ENCODE results near the gene SMURF1. TPM values are rescaled to one million over a fixed set of nuclear protein-coding genes. Genes with fewer than 3 reads are reported as not detected.

Gene SMURF1
- total RNA-seq, 1 donor from 2014 or later, result 22.1 TPM

DNA sequence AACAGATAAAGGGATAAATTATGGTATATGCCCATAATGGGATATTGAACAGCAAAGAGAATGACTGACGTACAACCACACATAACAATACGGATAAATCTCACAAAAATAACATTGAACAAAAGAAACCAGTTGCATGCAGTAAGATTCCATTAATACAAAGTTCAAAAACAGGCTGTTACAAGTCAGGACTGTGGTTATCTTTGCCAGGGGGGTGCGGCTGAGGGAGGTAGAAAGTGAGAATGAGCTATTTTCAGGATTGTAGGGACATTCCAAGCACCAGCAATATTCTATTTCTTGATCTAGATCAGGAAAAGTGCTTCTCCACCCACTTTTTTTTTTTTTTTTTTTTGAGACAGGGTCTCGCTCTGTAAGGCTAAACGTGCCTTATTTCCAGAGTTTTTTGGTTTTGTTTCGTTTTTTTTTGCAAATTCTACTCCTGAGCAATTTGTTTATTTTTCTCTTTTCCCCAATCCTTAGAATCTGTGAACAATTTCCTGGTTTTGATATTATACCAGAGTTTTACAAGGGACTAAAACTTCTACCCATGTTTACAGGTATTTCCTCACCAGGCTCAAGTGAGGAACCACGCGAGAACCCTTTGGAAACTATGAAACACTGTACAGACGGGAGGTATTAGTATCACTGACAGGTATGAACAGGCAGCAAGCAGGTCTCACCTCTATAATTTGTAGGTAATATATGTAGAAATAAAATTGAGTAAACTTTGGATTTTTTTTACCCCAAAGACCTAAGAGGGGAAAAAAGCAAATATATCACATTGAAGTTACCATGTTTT, 9.9 kb downstream of the SMURF1 start:
- TF ChIP-seq, protein P1, sequence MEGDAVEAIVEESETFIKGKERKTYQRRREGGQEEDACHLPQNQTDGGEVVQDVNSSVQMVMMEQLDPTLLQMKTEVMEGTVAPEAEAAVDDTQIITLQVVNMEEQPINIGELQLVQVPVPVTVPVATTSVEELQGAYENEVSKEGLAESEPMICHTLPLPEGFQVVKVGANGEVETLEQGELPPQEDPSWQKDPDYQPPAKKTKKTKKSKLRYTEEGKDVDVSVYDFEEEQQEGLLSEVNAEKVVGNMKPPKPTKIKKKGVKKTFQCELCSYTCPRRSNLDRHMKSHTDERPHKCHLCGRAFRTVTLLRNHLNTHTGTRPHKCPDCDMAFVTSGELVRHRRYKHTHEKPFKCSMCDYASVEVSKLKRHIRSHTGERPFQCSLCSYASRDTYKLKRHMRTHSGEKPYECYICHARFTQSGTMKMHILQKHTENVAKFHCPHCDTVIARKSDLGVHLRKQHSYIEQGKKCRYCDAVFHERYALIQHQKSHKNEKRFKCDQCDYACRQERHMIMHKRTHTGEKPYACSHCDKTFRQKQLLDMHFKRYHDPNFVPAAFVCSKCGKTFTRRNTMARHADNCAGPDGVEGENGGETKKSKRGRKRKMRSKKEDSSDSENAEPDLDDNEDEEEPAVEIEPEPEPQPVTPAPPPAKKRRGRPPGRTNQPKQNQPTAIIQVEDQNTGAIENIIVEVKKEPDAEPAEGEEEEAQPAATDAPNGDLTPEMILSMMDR (conservative IDR thresholded peaks at IDR 0.05), result no peak
- no peak for DNase-seq (ENCODE audit: extremely low spot score, unreplicated experiment)
- H3K4me1 Mint-ChIP-seq (ENCODE audit: unreplicated experiment), result peaks cover 47% of the 10 kb centered on the region
- peaks cover 4% of the 10 kb centered on the region for H3K36me3 Mint-ChIP-seq
- H3K4me3 Mint-ChIP-seq, result peak overlapping the region; percentile 21
- H3K27me3 Mint-ChIP-seq, result no peaks in the 10 kb centered on the region
- H3K27ac Mint-ChIP-seq, result peak overlapping the region; percentile 54
- H3K9me3 Mint-ChIP-seq, result no peaks in the 10 kb centered on the region

DNA sequence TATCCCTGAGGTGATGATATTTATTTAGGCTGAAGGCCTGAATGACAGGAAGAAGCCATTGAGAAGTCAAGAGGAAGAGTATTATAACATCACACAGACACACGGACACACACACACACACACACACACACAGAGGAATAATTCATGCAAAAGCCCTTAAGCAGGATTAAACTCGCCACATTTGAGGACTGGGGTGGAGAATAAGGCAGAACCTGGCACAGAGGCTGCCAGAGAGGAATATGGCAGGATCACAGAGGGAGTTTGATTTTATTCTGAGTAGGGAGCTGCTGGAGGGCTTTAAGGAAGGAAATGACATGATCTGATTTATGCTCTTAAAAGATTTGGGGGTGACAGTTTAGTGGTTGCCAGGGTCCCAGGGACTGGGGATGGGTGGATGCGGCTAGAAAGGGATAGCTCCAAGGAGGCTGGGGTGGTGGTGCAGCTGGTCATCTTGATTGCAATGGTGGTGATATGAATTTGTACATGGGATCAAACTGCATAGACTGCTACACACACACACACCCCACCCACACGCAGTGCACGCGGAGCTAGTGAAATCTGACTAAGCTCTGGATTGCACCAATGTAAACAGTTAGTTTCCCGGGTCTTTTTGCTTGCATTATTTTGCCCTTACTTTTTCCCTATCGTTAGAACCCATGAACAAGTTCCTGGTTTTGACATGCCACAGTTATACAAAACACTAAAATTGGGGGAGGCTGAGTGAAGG, 11.2 kb downstream of the SMURF1 start:
- TF ChIP-seq, protein P1 (conservative IDR thresholded peaks at IDR 0.05), result no peak
- no peaks in the 10 kb centered on the region for H3K9me3 Mint-ChIP-seq
- peaks cover 35% of the 10 kb centered on the region for H3K4me1 Mint-ChIP-seq (ENCODE audit: unreplicated experiment)
- peaks cover 4% of the 10 kb centered on the region for H3K36me3 Mint-ChIP-seq
- no peak for DNase-seq (ENCODE audit: extremely low spot score, unreplicated experiment)
- no peaks in the 10 kb centered on the region for H3K27me3 Mint-ChIP-seq
- H3K27ac Mint-ChIP-seq, result peak overlapping the region; percentile 6
- no peak overlapping the region for H3K4me3 Mint-ChIP-seq

DNA sequence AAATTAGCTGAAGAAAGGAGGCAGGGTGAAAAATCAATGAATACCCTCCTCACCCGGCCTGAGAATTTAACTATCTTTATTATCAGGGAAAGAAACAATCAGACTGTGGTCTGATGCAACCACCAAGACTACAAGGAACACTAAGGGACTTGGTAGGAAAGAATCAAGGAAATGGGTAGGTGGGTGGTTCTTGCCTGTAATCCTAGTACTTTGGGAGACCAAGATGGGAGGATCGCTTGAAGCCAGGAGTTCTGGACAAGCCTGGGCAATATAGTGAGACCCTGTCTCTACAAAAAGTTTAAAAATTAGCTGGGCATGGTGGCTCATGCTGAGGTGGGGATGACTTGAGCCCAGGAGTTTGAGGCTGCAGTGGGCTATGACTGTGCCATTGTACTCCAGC, 12.6 kb downstream of the SMURF1 start:
- peaks cover 33% of the 10 kb centered on the region for H3K4me1 Mint-ChIP-seq (ENCODE audit: unreplicated experiment)

DNA sequence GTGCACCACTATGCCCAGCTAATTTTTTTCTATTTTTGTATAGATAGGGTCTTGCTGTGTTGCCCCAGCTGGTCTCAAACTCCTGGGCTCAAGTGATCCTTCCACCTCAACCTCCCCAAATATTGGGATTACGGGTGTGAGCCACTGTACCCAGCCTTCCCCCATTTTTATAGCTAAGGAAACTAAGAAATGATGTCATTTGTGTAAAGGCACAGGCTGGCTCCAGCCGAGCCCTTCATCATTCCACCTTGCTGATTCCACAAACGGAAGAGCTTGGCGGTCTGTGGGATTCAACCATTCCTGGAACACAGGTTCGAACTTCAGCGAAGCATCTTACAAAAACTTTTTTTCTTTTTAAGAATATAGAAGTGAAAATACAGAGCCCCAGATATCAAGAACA, 14.4 kb downstream of the SMURF1 start:
- peaks cover 7% of the 10 kb centered on the region for H3K36me3 Mint-ChIP-seq
- DNase-seq (ENCODE audit: extremely low spot score, unreplicated experiment), result no peak
- H3K27me3 Mint-ChIP-seq, result no peaks in the 10 kb centered on the region
- no peak overlapping the region for H3K27ac Mint-ChIP-seq
- no peak overlapping the region for H3K4me3 Mint-ChIP-seq
- peaks cover 4% of the 10 kb centered on the region for H3K9me3 Mint-ChIP-seq
- TF ChIP-seq, protein P1 (conservative IDR thresholded peaks at IDR 0.05), result no peak
- H3K4me1 Mint-ChIP-seq (ENCODE audit: unreplicated experiment), result peaks cover 38% of the 10 kb centered on the region

More for the DNA sequence above, 12.6 kb downstream of the SMURF1 start:
- no peak for DNase-seq (ENCODE audit: extremely low spot score, unreplicated experiment)
- H3K36me3 Mint-ChIP-seq, result peaks cover 7% of the 10 kb centered on the region
- no peak overlapping the region for H3K4me3 Mint-ChIP-seq
- TF ChIP-seq, protein P1 (conservative IDR thresholded peaks at IDR 0.05), result no peak
- no peaks in the 10 kb centered on the region for H3K27me3 Mint-ChIP-seq
- H3K27ac Mint-ChIP-seq, result peak overlapping the region; percentile 18
- H3K9me3 Mint-ChIP-seq, result peaks cover 4% of the 10 kb centered on the region

DNA sequence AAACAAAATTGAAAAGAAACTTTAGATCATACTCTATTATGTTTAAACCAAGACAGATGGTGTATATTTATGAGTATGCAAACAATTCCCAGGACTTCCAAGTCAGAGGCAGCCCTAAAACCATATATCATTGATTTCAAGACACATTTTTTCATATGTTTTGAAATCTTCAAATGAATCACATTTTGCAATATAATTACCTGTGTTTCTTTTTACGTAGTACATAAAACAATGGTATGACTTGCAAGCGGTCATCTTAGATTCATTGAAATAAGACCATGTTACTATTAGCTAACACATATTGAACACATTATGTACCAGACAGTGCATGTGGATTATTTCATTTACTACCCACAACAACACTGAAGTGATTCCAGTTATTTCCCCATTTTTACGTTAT, 14.9 kb downstream of the SMURF1 start:
- H3K9me3 Mint-ChIP-seq, result peaks cover 4% of the 10 kb centered on the region
- no peak for DNase-seq (ENCODE audit: extremely low spot score, unreplicated experiment)
- H3K4me3 Mint-ChIP-seq, result peak overlapping the region; percentile 18
- TF ChIP-seq, protein P1 (conservative IDR thresholded peaks at IDR 0.05), result no peak
- peaks cover 37% of the 10 kb centered on the region for H3K4me1 Mint-ChIP-seq (ENCODE audit: unreplicated experiment)
- peaks cover 7% of the 10 kb centered on the region for H3K36me3 Mint-ChIP-seq
- H3K27me3 Mint-ChIP-seq, result no peaks in the 10 kb centered on the region
- no peak overlapping the region for H3K27ac Mint-ChIP-seq
